Breast epithelium (tissue), 3 donors: ENCODE results near the gene MAP3K7CL.

Experiments
- POLR2A ChIP-seq: fragments of 450-650 bp; IDR thresholded peaks from one replicate; pipeline ENCODE4 v1.6.1; 2016; ENCODE audit warnings: antibody characterized with exemption, mild to moderate bottlenecking, moderate library complexity
- POLR2AphosphoS5 ChIP-seq, 3 donors: sonication (generic); formaldehyde crosslinking; IDR thresholded peaks; one replicate each; pipeline ENCODE4 v1.6.1; 2017; ENCODE audit warnings: antibody characterized with exemption in 3 of 3
- TF ChIP-seq, protein P1 (sequence below), 3 donors: fragments of 450-650 bp; IDR thresholded peaks; one replicate each; pipeline ENCODE4 v1.5.1; 2016 to 2017; ENCODE audit warnings: antibody characterized with exemption in 3 of 3, mild to moderate bottlenecking in 3 of 3, moderate library complexity in 3 of 3

DNA sequence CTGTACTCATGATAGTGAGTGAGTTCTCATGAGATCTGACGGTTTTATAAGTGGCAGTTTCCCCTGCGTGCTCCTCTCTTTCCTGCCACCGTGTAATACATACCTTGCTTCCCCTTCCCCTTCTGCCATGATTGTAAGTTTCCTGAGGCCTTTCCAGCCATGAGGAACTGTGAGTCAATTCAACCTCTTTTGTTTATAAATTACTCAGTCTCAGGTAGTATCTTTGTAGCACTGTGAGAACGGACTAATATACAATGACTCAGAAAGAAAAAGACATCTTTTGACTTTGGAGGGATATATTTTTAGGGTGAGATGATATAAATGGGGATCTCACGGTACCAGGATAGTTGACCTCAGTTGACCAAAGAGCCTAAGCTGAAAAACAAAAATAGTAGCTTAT is 93.6 kb downstream of the MAP3K7CL start:
- no peak for TF ChIP-seq POLR2A
- TF ChIP-seq POLR2AphosphoS5 (IDR thresholded peaks at IDR 0.05): no peak
- TF ChIP-seq, protein P1, sequence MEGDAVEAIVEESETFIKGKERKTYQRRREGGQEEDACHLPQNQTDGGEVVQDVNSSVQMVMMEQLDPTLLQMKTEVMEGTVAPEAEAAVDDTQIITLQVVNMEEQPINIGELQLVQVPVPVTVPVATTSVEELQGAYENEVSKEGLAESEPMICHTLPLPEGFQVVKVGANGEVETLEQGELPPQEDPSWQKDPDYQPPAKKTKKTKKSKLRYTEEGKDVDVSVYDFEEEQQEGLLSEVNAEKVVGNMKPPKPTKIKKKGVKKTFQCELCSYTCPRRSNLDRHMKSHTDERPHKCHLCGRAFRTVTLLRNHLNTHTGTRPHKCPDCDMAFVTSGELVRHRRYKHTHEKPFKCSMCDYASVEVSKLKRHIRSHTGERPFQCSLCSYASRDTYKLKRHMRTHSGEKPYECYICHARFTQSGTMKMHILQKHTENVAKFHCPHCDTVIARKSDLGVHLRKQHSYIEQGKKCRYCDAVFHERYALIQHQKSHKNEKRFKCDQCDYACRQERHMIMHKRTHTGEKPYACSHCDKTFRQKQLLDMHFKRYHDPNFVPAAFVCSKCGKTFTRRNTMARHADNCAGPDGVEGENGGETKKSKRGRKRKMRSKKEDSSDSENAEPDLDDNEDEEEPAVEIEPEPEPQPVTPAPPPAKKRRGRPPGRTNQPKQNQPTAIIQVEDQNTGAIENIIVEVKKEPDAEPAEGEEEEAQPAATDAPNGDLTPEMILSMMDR (IDR thresholded peaks at IDR 0.05): no peak
